Right lobe of liver (tissue), 4 donors: ENCODE results near the gene TUBA1A.

ENCODE experiments used
- CTCF ChIP-seq, 4 donors: fragments of 200-600 bp in 3 of 4; fragments of 450-650 bp in 1 of 4; IDR thresholded peaks; one replicate each; pipeline versions ENCODE4 v1.5.1 to v1.8.0; 2016 to 2022; ENCODE audit warnings: antibody characterized with exemption in 4 of 4, mild to moderate bottlenecking in 2 of 4
- POLR2A ChIP-seq: fragments of 450-650 bp; IDR thresholded peaks from one replicate; pipeline ENCODE4 v1.6.1; 2017; ENCODE audit warnings: antibody characterized with exemption, mild to moderate bottlenecking
- donor health status: DM: no; HTN: no; CAD: no.
- donor health status: DM: no; HTN: no; CAD: no.
- donor health status: DM: no; HTN: yes; CAD: no.

GRCh38 chr12:49187184-49187583 is 1.7 kb downstream of the TUBA1A start:
- TF ChIP-seq CTCF (IDR thresholded peaks at IDR 0.05): no peak
- no peak for TF ChIP-seq POLR2A
